ENCODE measurements around the gene SPDYE3. TPM values are rescaled to one million over a fixed set of nuclear protein-coding genes. Genes with fewer than 3 reads are reported as not detected.
"Not testable (repeated sequence)": the region's sequence is repeated elsewhere in the genome, so short reads cannot be mapped to it uniquely, and the experiment has no call there.

Gene SPDYE3
- total RNA-seq, 1 experiment from 2014 or later = not detected

DNA sequence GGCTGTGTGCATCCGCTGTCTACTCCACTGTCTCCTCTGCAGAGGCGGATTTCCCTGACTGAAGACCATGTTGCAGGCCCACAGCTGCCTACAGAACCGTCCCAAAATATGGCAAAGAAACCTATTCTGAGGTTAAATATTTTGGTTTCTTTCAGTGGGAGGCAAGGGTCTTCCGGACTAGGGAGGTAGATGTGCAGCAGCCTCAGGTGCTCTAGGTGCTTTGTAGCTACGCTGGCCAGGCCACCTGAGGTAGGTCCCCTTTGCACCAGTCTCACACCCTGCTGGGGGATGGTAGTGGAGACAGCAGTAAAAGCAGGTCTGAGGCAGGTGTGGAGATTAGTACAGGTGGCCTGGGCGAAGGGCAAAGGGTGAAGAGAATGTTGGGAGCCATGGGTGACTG, 42.3 kb downstream of the SPDYE3 start:
- DNase-seq (ENCODE audit: low spot score) = no peak

DNA sequence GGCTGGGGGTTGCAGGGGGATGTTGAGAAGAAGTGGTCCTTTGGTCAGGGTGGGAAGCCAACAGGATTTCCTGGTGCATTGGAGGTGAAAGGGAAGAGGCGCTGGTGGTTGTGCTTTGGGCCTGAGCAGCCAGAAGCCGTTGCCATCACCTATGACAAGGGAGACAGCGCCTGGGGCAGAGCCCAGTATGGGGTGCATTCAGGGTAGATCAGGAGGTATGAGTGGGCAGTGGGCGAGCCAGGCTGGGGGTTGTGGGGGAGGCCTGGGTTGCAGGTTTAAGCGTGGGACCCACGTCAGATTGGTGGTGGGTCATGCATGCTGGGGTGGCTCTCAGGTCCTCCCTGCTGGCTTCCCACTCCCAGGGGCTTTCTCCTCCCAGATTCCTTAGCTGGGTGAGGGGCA, 44.2 kb downstream of the SPDYE3 start:
- DNase-seq (ENCODE audit: low spot score) = no peak

GRCh38 chr7:100352230-100352781, 44.8 kb downstream of the SPDYE3 start:
- not testable (repeated sequence) for DNase-seq (ENCODE audit: low spot score)

GRCh38 chr7:100352984-100353684, 45.6 kb downstream of the SPDYE3 start:
- no peak for DNase-seq (ENCODE audit: low spot score)

- DNase-seq (ENCODE audit: low spot score) = no peak
Observed at GRCh38 chr7:100353685-100354330, 46.3 kb downstream of the SPDYE3 start.

DNA sequence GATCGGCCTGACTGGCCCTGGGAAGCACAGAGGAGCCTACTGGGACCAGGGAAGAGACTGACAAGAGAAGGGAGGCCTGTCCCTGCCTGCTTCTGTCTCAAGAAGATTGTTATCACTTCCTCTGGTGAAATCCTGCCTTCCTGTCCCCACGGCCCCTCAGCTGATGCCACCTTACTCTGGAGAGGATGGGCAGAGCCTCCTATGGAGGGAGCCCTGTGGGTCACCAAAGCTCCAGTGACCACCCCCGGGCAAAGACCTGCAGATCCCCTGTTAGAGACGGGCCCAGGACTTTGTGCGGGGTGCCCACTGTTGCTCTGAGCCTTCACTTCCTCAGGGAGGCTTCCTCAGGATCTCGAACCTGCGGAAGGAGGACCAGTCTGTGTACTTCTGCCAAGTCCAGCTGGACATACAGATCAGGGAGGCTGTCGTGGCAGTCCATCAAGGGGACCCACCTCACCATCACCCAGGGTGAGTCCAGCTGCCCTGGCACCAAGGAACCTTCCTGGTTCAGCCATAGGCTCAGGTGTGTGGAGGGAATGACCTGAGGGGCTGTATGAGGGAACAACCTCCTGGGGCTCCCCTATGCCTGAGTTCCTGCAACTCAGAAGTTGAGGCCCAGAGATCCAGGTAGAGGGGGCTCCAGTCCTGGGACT, 49.0 kb downstream of the SPDYE3 start:
- DNase-seq (ENCODE audit: low spot score) = no peak

- no peak for DNase-seq (ENCODE audit: low spot score)
Observed at GRCh38 chr7:100357131-100357561, 49.6 kb downstream of the SPDYE3 start.

- DNase-seq (ENCODE audit: low spot score) = no peak
Observed at GRCh38 chr7:100358027-100358856, 50.7 kb downstream of the SPDYE3 start, which contains the start of gene PILRB. Gene PILRB, plus strand, starts transcription at chr7:100358117. Its CDS starts 186 bp downstream, at chr7:100358303.

DNA sequence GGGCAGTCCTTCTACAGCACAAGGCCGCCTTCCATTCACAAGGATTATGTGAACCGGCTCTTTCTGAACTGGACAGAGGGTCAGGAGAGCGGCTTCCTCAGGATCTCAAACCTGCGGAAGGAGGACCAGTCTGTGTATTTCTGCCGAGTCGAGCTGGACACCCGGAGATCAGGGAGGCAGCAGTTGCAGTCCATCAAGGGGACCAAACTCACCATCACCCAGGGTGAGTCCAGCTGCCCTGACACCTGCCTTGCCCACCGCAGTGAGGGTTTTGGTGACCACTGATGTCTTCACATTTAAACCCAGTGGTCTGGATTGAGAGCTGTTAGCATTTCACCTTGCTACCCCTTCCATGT, 51.3 kb downstream of the SPDYE3 start:
- DNase-seq (ENCODE audit: low spot score) = no peak

DNA sequence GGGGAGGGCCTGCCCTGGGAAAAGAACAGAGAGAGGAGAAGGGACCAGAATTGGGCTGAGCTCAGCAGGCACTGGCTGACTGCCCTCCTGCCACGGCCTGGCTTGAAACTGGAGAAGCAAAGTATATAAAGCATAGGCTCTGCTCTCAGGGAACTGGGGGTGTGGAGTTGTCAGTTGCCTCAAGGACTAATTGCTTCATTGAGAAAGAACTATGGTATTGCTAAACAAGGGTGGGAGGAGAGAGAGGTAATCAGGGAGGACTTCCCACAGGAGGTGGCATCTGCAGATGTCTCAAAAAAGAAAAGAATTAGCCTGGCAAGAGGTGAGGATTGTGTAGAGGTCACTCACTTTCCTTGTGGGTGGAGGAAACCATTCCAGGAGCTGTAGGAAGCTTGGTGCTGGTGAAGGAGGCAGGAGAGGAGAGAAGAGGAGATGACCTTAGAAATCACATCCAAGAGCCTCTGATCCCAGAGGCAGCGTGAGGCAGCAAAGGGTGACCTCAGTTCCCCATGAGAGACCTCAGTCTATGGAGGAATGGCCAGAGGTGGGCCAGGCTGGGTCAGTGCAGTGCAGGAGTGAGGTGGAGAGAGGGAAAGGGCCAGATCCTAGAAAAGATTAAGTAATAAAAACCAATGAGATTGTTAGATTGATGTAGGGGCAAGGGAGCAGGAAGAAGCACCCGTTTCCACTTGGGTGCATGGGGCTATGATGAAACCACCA, 52.8 kb downstream of the SPDYE3 start:
- DNase-seq (ENCODE audit: low spot score) = no peak

- DNase-seq (ENCODE audit: low spot score) = no peak
Observed at GRCh38 chr7:100363098-100363497, 55.6 kb downstream of the SPDYE3 start.

- not testable (repeated sequence) for DNase-seq (ENCODE audit: low spot score)
Observed at GRCh38 chr7:100363797-100364196, 56.3 kb downstream of the SPDYE3 start.

- DNase-seq (ENCODE audit: low spot score) = no peak
Observed at GRCh38 chr7:100364480-100364879, 57.0 kb downstream of the SPDYE3 start.

DNA sequence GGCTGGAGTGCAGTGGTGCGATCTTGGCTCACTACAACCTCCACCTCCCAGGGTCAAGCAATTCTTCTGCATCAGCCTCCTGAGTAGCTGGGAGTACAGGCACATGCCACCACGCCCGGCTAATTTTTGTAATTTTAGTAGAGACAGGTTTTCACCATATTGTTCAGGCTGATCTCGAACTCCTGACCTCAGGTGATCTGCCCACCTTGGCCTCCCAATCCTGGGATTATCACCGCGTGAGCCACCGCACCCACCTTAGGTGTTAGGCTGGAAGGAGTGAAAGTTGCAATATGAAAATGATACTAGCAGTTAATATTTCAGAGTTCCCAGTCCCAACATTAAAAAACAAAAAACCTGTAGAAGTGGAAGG, 58.5 kb downstream of the SPDYE3 start:
- DNase-seq (ENCODE audit: low spot score) = not testable (repeated sequence)

GRCh38 chr7:100366411-100367250, 59.1 kb downstream of the SPDYE3 start:
- DNase-seq (ENCODE audit: low spot score) = no peak

DNA sequence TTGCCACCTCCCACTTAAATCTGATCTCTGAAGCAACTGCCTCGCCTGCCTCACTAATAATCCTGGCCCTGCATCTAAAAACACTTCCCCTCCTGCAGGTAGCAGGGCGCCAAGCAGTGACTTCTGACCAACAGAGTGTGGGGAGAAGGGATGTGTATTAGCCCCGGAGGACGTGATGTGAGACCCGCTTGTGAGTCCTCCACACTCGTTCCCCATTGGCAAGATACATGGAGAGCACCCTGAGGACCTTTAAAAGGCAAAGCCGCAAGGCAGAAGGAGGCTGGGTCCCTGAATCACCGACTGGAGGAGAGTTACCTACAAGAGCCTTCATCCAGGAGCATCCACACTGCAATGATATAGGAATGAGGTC, 59.7 kb downstream of the SPDYE3 start:
- DNase-seq (ENCODE audit: low spot score) = no peak

- no peak for DNase-seq (ENCODE audit: low spot score)
Observed at GRCh38 chr7:100367676-100368613, 60.4 kb downstream of the SPDYE3 start.

- no peak for DNase-seq (ENCODE audit: low spot score)
Observed at GRCh38 chr7:100369105-100369504, 61.6 kb downstream of the SPDYE3 start.

DNA sequence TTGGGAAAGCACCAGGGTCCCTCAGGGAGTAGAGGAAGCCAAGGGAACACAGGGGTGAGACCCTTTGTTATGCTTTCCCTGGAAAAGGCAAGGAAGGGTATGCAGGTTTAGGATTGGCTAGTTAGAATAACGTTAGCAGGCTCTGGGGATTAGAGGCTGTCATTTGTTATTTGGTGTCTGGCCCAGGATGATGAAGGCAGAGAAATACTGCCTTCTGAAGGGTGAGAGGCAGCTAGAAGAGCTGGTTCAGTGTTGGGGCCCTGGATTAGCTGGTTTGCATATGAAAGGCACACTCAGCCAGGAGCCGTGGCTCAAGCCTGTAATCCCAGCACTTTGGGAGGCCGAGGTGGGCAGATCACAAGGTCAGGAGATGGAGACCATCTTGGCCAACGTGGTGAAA, 62.8 kb downstream of the SPDYE3 start:
- DNase-seq (ENCODE audit: low spot score) = no peak
